GM23338 (cell line): ENCODE data around the gene SIRT2. TPM values are rescaled to one million over a fixed set of nuclear protein-coding genes. Genes with fewer than 3 reads are reported as not detected.

Experiments used
- ATAC-seq: fragments of 200-7000 bp; cut with Tn5 transposase; 3 replicates; pipeline ENCODE4 v1.9.1; 2020
- DNase-seq: peaks from one replicate; pipeline ENCODE4 v3.0.0-alpha.2; 2015; ENCODE audit warnings: low spot score
- H2AFZ ChIP-seq: fragments of 200-600 bp; sonication (generic); 2 replicates; pipeline ENCODE4 v1.8.0; 2016; ENCODE audit warnings: antibody characterized with exemption, mild to moderate bottlenecking, moderate library complexity
- H3F3A ChIP-seq: fragments of 200-600 bp; sonication (generic); replicated peaks from 2 replicates; pipeline ENCODE4 v1.8.0; 2017; ENCODE audit warnings: antibody characterized with exemption, mixed run types, low read depth
- H3K27ac ChIP-seq: fragments of 200-600 bp; sonication (generic); 2 replicates; pipeline ENCODE4 v1.6.1; 2016; ENCODE audit warnings: low read depth
- H3K27me3 ChIP-seq: fragments of 200-600 bp; sonication (generic); 2 replicates; pipeline ENCODE4 v1.8.0; 2016; ENCODE audit warnings: mild to moderate bottlenecking, mixed run types, moderate library complexity; ENCODE audit not compliant: insufficient read depth
- H3K36me3 ChIP-seq: fragments of 200-600 bp; sonication (generic); 2 replicates; pipeline ENCODE4 v1.8.0; 2016; ENCODE audit warnings: mild to moderate bottlenecking; ENCODE audit not compliant: insufficient read depth
- H3K4me1 ChIP-seq: fragments of 200-600 bp; sonication (generic); 2 replicates; pipeline ENCODE4 v1.8.0; 2016; ENCODE audit warnings: mild to moderate bottlenecking, moderate library complexity; ENCODE audit not compliant: insufficient read depth
- H3K4me2 ChIP-seq: fragments of 200-600 bp; sonication (generic); 2 replicates; pipeline ENCODE4 v1.7.1; 2017; ENCODE audit warnings: mixed run types
- H3K4me3 ChIP-seq: fragments of 200-600 bp; sonication (generic); 2 replicates; pipeline ENCODE4 v1.6.1; 2016; ENCODE audit warnings: mixed run types
- H3K79me2 ChIP-seq: fragments of 200-600 bp; sonication (generic); replicated peaks from 2 replicates; pipeline ENCODE4 v1.8.0; 2017; ENCODE audit warnings: mild to moderate bottlenecking; ENCODE audit not compliant: insufficient read depth
- H3K9me2 ChIP-seq: fragments of 200-600 bp; sonication (generic); 2 replicates; pipeline ENCODE4 v1.8.0; 2017; ENCODE audit not compliant: insufficient read depth
- H4K20me1 ChIP-seq: fragments of 200-600 bp; sonication (generic); replicated peaks from 2 replicates; pipeline ENCODE4 v1.8.0; 2017; ENCODE audit warnings: mild to moderate bottlenecking; ENCODE audit not compliant: insufficient read depth
- H3K27ac Mint-ChIP-seq: 2 replicates; pipeline ENCODE4 v1.8.0; 2020; ENCODE audit warnings: inconsistent platforms, mild to moderate bottlenecking, moderate library complexity, mixed read lengths
- H3K27me3 Mint-ChIP-seq: 3 replicates; pipeline ENCODE4 v1.8.0; 2022; ENCODE audit warnings: low read depth, mild to moderate bottlenecking, moderate library complexity, mixed read lengths, inconsistent platforms; ENCODE audit not compliant: insufficient read depth, poor library complexity
- H3K36me3 Mint-ChIP-seq: 3 replicates; pipeline ENCODE4 v1.8.0; 2021; ENCODE audit warnings: low read depth, mild to moderate bottlenecking, inconsistent platforms, moderate library complexity, mixed read lengths
- H3K4me1 Mint-ChIP-seq: 3 replicates; pipeline ENCODE4 v1.8.0; 2020; ENCODE audit warnings: mild to moderate bottlenecking, inconsistent platforms, mixed read lengths
- H3K4me3 Mint-ChIP-seq: 3 replicates; pipeline ENCODE4 v1.8.0; 2021; ENCODE audit warnings: moderate library complexity, mild to moderate bottlenecking, inconsistent platforms, mixed read lengths
- H3K9me3 Mint-ChIP-seq: 3 replicates; pipeline ENCODE4 v1.8.0; 2020; ENCODE audit warnings: moderate library complexity, mild to moderate bottlenecking, inconsistent platforms, mixed read lengths
- CREB1 ChIP-seq: fragments of 250-450 bp; sonication (Bioruptor Pico); IDR thresholded peaks from 2 replicates; pipeline ENCODE4 v1.5.0; 2020; ENCODE audit warnings: low read depth, mild to moderate bottlenecking, moderate library complexity
- EZH2phosphoT487 ChIP-seq: fragments of 200-600 bp; sonication (generic); IDR thresholded peaks from one replicate; pipeline ENCODE4 v1.8.1; 2018; ENCODE audit warnings: antibody characterized with exemption; ENCODE audit not compliant: unreplicated experiment
- NANOG ChIP-seq: IDR thresholded peaks from 2 replicates; pipeline ENCODE4 v1.6.1; 2016; ENCODE audit warnings: antibody characterized with exemption, borderline replicate concordance
- POLR2AphosphoS5 ChIP-seq: IDR thresholded peaks from 2 replicates; pipeline ENCODE4 v1.6.1; 2016; ENCODE audit warnings: antibody characterized with exemption, low read depth
- STAT1 ChIP-seq: IDR thresholded peaks from one replicate; pipeline ENCODE4 v1.6.1; 2016; ENCODE audit warnings: antibody characterized with exemption; ENCODE audit not compliant: unreplicated experiment
- ZNF114 ChIP-seq: fragments of 250-450 bp; sonication (Bioruptor Pico); IDR thresholded peaks from 2 replicates; pipeline ENCODE4 v1.5.0; 2020; ENCODE audit warnings: mild to moderate bottlenecking, moderate library complexity
- ZNF331 ChIP-seq: fragments of 250-450 bp; sonication (Bioruptor Pico); IDR thresholded peaks from 2 replicates; pipeline ENCODE4 v1.5.0; 2020; ENCODE audit warnings: low read depth, mild to moderate bottlenecking, moderate library complexity
- long read RNA-seq: library from polyadenylated mRNA; unstranded; transcript quantifications from one replicate; pipeline ENCODE4 v2.0.0, GENCODE V29; 2020; ENCODE audit not compliant: unreplicated experiment
- polyA plus RNA-seq: library from polyadenylated mRNA; unstranded; fragments of >200 nt; fragmentation: Nextera tagmentation; extraction: Ambion mirVana; gene quantifications from 2 replicates; pipeline ENCODE4 v1.2.1, GENCODE V29; 2016
- total RNA-seq: library from RNA; depleted of rRNA; stranded (reverse); fragments of >200 nt; shearing (Covaris generic); gene quantifications from 2 replicates; pipeline ENCODE4 v1.2.3, GENCODE V29; 2014; rRNA removed
- TF ChIP-seq, protein P1 (sequence below): IDR thresholded peaks from 2 replicates; pipeline ENCODE4 v1.6.1; 2016; ENCODE audit warnings: antibody characterized with exemption
- TF ChIP-seq, protein P2 (sequence below): fragments of 250-450 bp; sonication (Bioruptor Pico); IDR thresholded peaks from 2 replicates; pipeline ENCODE4 v1.5.0; 2020; ENCODE audit warnings: mild to moderate bottlenecking, moderate library complexity

Gene SIRT2
- total RNA-seq: 8.2 and 8.4 TPM in 2 replicates
- 2.7 and 3.4 TPM in 2 replicates for polyA plus RNA-seq
- long read RNA-seq, partial matches to known transcripts: 0 of 5 reads
- long read RNA-seq, other reads (novel, unspliced or antisense): 2 of 5 reads

DNA sequence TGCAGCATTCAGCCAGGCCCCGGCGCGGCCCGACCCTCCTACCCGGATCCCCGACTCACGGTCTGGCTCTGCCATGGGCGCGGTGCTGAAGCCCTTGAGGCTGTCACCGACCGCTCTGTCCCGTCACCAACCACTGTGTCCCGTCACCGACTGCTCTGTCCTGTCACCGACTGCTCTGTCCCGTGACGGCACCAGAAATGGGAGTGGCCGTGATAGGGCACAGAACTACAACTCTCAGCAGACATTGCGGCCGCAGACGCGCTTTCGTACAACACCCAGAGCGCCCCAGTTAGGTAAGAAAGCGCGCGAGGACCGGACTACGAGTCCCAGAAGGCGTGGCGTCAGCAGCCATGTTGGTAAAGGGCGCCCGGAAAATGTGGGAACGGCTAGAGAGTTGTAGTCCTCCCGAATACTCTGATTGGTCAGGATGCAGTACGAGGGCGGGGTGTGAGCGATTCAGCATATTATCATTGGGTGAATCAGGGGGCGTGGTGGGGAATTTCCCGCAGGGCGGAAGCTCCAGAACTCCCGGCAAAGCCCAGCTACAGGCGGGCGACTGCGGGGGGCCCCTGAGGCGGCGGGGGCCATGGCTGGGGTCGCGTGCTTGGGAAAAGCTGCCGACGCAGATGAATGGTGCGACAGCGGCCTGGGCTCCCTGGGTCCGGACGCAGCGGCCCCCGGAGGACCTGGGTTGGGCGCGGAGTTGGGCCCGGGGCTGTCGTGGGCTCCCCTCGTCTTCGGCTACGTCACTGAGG, at the start of gene SIRT2, which contains the start of gene NFKBIB:
TSS of gene SIRT2 (minus strand) at position 172 of the 755 bp plus-strand sequence. CDS start at position 75, 97 bp downstream.
TSS of gene NFKBIB (plus strand) at position 523 of the 755 bp plus-strand sequence. CDS start at position 587, 64 bp downstream.
- peak within 1 kb of the TSS; percentile 99 for H2AFZ ChIP-seq

More for the DNA sequence above, at the start of gene SIRT2, which contains the start of gene NFKBIB:
- peak; percentile 100 for DNase-seq
- Mint-ChIP-seq H3K27me3 (peaks cover 13% of the 10 kb centered on the region), H3K9me3 (peaks cover 3% of the 10 kb centered on the region; the same call in 2 of the 3 replicates), H3K36me3 (peaks cover 3% of the 10 kb centered on the region; the same call in 2 of the 3 replicates), H3K4me3 (peak within 1 kb of the TSS; percentile 87), H3K27ac (peak within 1 kb of the TSS; percentile 93), H3K4me1 (peaks cover 11% of the 10 kb centered on the region)
- H3K27ac ChIP-seq: 0 out of 2 replicates have a peak within 1 kb of the TSS, but pooled peaks have one; percentile 29
- H3K4me3 ChIP-seq: peak within 1 kb of the TSS; percentile 68
- peaks cover 23% of the 10 kb centered on the region for H3K79me2 ChIP-seq
- H3K4me2 ChIP-seq: peak within 1 kb of the TSS; percentile 81
- H3K36me3 ChIP-seq: no peaks in the 10 kb centered on the region
- peaks cover 11% of the 10 kb centered on the region for H3K27me3 ChIP-seq
- H3F3A ChIP-seq: no peaks in the 10 kb centered on the region
- no peaks in the 10 kb centered on the region for H4K20me1 ChIP-seq
- ATAC-seq: peak; percentile 95
- TF ChIP-seq ZNF331 (CRISPR knock-in tag): no peak
- TF ChIP-seq POLR2AphosphoS5: peak; percentile 46; the same call in 1 of the 2 replicates
- 0 out of 2 replicates have a peak, but pooled peaks have one; percentile 12 for TF ChIP-seq NANOG
- TF ChIP-seq CREB1 (CRISPR knock-in tag): peak; percentile 95
- TF ChIP-seq EZH2phosphoT487: no peak
- TF ChIP-seq, protein P1, sequence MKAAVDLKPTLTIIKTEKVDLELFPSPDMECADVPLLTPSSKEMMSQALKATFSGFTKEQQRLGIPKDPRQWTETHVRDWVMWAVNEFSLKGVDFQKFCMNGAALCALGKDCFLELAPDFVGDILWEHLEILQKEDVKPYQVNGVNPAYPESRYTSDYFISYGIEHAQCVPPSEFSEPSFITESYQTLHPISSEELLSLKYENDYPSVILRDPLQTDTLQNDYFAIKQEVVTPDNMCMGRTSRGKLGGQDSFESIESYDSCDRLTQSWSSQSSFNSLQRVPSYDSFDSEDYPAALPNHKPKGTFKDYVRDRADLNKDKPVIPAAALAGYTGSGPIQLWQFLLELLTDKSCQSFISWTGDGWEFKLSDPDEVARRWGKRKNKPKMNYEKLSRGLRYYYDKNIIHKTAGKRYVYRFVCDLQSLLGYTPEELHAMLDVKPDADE: peak; percentile 99
- no peak for TF ChIP-seq ZNF114 (CRISPR knock-in tag)
- no peak for TF ChIP-seq STAT1
- TF ChIP-seq, protein P2, sequence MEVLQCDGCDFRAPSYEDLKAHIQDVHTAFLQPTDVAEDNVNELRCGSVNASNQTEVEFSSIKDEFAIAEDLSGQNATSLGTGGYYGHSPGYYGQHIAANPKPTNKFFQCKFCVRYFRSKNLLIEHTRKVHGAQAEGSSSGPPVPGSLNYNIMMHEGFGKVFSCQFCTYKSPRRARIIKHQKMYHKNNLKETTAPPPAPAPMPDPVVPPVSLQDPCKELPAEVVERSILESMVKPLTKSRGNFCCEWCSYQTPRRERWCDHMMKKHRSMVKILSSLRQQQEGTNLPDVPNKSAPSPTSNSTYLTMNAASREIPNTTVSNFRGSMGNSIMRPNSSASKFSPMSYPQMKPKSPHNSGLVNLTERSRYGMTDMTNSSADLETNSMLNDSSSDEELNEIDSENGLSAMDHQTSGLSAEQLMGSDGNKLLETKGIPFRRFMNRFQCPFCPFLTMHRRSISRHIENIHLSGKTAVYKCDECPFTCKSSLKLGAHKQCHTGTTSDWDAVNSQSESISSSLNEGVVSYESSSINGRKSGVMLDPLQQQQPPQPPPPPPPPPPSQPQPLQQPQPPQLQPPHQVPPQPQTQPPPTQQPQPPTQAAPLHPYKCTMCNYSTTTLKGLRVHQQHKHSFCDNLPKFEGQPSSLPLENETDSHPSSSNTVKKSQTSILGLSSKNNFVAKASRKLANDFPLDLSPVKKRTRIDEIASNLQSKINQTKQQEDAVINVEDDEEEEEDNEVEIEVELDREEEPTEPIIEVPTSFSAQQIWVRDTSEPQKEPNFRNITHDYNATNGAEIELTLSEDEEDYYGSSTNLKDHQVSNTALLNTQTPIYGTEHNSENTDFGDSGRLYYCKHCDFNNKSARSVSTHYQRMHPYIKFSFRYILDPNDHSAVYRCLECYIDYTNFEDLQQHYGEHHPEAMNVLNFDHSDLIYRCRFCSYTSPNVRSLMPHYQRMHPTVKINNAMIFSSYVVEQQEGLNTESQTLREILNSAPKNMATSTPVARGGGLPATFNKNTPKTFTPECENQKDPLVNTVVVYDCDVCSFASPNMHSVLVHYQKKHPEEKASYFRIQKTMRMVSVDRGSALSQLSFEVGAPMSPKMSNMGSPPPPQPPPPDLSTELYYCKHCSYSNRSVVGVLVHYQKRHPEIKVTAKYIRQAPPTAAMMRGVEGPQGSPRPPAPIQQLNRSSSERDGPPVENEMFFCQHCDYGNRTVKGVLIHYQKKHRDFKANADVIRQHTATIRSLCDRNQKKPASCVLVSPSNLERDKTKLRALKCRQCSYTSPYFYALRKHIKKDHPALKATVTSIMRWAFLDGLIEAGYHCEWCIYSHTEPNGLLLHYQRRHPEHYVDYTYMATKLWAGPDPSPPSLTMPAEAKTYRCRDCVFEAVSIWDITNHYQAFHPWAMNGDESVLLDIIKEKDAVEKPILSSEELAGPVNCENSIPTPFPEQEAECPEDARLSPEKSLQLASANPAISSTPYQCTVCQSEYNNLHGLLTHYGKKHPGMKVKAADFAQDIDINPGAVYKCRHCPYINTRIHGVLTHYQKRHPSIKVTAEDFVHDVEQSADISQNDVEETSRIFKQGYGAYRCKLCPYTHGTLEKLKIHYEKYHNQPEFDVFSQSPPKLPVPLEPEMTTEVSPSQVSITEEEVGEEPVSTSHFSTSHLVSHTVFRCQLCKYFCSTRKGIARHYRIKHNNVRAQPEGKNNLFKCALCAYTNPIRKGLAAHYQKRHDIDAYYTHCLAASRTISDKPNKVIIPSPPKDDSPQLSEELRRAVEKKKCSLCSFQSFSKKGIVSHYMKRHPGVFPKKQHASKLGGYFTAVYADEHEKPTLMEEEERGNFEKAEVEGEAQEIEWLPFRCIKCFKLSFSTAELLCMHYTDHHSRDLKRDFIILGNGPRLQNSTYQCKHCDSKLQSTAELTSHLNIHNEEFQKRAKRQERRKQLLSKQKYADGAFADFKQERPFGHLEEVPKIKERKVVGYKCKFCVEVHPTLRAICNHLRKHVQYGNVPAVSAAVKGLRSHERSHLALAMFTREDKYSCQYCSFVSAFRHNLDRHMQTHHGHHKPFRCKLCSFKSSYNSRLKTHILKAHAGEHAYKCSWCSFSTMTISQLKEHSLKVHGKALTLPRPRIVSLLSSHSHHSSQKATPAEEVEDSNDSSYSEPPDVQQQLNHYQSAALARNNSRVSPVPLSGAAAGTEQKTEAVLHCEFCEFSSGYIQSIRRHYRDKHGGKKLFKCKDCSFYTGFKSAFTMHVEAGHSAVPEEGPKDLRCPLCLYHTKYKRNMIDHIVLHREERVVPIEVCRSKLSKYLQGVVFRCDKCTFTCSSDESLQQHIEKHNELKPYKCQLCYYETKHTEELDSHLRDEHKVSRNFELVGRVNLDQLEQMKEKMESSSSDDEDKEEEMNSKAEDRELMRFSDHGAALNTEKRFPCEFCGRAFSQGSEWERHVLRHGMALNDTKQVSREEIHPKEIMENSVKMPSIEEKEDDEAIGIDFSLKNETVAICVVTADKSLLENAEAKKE (CRISPR knock-in tag): no peak
- peaks cover 14% of the 10 kb centered on the region for H3K4me1 ChIP-seq
- H3K9me2 ChIP-seq: no peaks in the 10 kb centered on the region
